Stomach smooth muscle (tissue), 2 donors: Measurements from ENCODE around the gene SELPLG.
"Not testable (repeated sequence)": the region's sequence is repeated elsewhere in the genome, so short reads cannot be mapped to it uniquely, and the experiment has no call there.

Source experiments
- H3K27ac ChIP-seq: one replicate; pipeline ENCODE4 v1.7.0; 2013; ENCODE audit warnings: mild to moderate bottlenecking, low read length, inconsistent platforms
- H3K27me3 ChIP-seq, 2 donors: one replicate each; pipeline ENCODE4 v1.7.0; 2013; ENCODE audit warnings: low read length in 2 of 2; ENCODE audit not compliant: insufficient read depth in 2 of 2, control insufficient read depth in 1 of 2
- H3K36me3 ChIP-seq, 2 donors: one replicate each; pipeline ENCODE4 v1.7.0; 2013; ENCODE audit warnings: low read length in 2 of 2; ENCODE audit not compliant: control insufficient read depth in 2 of 2, insufficient read depth in 2 of 2
- H3K4me1 ChIP-seq: one replicate; pipeline ENCODE4 v1.7.0; 2013; ENCODE audit warnings: low read length; ENCODE audit not compliant: control insufficient read depth, insufficient read depth
- H3K4me3 ChIP-seq, 2 donors: one replicate each; pipeline ENCODE4 v1.7.0; 2013; ENCODE audit warnings: low read length in 2 of 2
- H3K9ac ChIP-seq, 2 donors: one replicate each; pipeline ENCODE4 v1.7.0; 2013; ENCODE audit warnings: low read length in 2 of 2, mild to moderate bottlenecking in 1 of 2
- H3K9me3 ChIP-seq, 2 donors: one replicate each; pipeline ENCODE4 v1.7.0; 2013; ENCODE audit warnings: low read length in 2 of 2; ENCODE audit not compliant: control insufficient read depth in 2 of 2
- donor health status: healthy.
- donor health status: Pancreatic carcinoma.

Gene SELPLG

DNA sequence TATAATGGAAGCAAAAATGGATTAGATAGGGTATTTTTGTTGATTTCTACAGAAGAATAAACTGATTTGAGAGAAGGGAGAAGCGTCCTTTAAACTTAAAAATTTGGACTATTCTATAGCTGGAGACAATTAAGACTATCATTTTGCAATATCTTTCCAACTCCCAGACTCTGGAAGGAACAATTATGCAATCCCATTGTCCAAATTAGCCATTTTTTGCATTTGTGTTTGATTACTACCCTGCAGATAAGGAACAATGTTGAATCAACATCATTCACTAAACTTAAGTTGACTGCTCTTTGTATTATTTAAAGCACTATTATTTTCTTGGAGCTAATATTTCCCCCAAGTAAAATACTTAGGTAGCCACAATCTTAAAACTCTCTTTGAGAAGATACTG lies 34.8 kb upstream of the SELPLG start:
- Histone ChIP-seq H3K4me1 (peaks cover 40% of the 10 kb centered on the region), H3K4me3 (no peak overlapping the region), H3K27ac (no peak overlapping the region)

DNA sequence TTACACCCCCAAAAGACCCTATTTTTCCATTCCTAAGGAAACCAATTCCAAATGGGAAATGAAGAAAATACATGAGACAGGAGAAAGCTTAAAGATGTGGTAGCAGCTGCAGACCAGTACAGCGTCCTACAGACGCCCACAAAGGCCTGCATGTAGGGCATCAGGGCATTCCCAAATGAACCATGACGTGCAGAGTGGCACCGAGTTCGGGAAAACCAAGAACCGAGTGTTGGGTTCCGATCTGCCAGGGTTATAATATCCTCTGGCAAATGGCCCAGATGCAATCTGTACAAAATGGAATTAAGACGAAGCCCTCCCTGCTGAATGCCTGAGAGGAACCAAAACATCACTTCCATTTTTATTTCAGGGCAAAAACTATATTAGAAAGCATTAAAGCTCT lies 34.4 kb upstream of the SELPLG start:
- peaks cover 40% of the 10 kb centered on the region for H3K4me1 ChIP-seq

More for the DNA sequence above, 34.8 kb upstream of the SELPLG start:
- Histone ChIP-seq H3K9ac (no peak overlapping the region), H3K36me3 (peaks cover 4 to 5% of the 10 kb centered on the region in 2 donors), H3K9me3 (no peaks in the 10 kb centered on the region), H3K27me3 (no peaks in the 10 kb centered on the region)

DNA sequence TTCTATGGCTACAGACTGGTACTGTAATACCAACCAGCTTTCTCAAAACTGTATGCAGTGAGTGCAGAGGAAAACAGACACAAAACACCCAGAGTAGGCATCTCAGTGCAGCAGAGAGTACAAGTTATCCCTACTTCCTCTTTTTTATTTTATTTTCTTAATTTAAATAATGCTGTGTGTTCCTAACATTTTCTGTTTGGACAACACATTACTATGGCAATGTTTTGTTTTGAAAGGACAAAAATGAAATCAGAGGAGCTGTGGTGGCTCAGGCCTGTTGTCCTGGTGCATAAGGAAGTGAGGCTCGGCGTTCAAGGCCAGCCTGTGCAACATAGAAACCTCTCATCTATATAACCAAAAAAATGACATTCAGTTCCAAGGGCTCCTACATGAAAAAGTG lies 33.7 kb upstream of the SELPLG start:
- H3K4me1 ChIP-seq = peaks cover 40% of the 10 kb centered on the region
- no peak overlapping the region for H3K4me3 ChIP-seq
- peaks cover 2 to 3% of the 10 kb centered on the region in 2 donors for H3K36me3 ChIP-seq
- H3K27me3 ChIP-seq = no peaks in the 10 kb centered on the region
- peak overlapping the region in 1 of 2 donors; percentile 7 for H3K9ac ChIP-seq
- H3K27ac ChIP-seq = peak overlapping the region; percentile 53
- H3K9me3 ChIP-seq = no peaks in the 10 kb centered on the region

More for the DNA sequence above, 34.4 kb upstream of the SELPLG start:
- Histone ChIP-seq H3K36me3 (peaks cover 3 to 4% of the 10 kb centered on the region in 2 donors), H3K9me3 (no peaks in the 10 kb centered on the region), H3K27me3 (no peaks in the 10 kb centered on the region), H3K4me3 (no peak overlapping the region), H3K9ac (no peak overlapping the region), H3K27ac (peak overlapping the region; percentile 19)

DNA sequence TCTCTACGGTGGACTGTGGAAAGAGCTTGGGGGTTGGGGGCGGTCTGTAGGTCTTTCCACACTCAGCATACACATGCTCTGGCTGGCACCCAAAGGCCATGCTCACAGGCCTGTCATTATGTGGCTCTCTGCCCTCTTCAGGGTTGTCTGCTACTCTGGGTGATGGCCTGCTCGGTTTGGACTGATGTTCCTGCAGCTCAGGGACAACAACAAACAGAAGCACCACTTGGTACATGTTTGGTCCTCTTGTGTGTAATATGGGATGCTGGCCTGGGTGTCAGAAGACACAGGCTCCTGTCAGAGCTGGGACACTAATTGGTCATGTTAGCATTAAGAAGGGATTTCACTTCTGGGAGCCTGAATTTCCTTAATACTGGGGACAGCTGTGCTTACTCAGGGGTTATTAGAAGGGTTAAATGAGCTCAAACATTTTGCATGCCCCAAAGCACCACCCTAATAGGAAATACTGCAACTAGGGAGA lies 32.7 kb upstream of the SELPLG start:
- peak overlapping the region in 1 of 2 donors; percentile 22 for H3K9ac ChIP-seq
- H3K4me3 ChIP-seq = peak overlapping the region; percentile 3 to 24
- H3K4me1 ChIP-seq = peaks cover 40% of the 10 kb centered on the region
- peaks cover 5 to 9% of the 10 kb centered on the region in 2 donors for H3K36me3 ChIP-seq
- peak overlapping the region; percentile 53 for H3K27ac ChIP-seq
- no peaks in the 10 kb centered on the region for H3K27me3 ChIP-seq
- no peaks in the 10 kb centered on the region for H3K9me3 ChIP-seq

DNA sequence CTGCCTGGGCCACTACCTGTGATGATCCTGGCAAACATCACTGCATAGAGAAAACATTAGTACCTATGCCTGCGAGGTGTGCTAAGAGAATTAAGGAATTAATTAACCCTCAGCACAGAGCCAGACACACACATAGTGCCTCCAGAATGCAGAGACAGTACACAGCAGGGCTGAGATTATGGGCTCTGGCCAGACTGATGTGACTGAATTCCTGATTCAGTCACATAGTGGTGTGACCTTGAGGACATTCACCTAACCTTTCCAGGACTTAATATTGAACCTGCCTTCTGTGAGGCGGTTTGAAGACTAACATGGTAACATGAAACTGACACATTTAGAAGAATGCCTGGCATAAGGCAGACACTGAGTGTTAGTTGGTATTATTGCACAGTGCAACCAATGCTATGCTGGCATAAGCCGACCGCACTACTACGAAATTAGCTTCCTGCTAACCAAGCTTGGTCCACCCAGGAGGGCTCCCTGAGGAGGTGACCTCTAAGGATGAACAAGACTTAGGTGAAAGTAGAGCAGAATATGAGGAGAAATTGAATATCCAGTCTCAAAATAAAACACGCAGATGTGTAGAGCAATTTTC lies 32.0 kb upstream of the SELPLG start:
- Histone ChIP-seq H3K4me3 (no peak overlapping the region), H3K27me3 (no peaks in the 10 kb centered on the region), H3K27ac (peak overlapping the region; percentile 53), H3K9me3 (no peaks in the 10 kb centered on the region), H3K36me3 (peaks cover 6 to 9% of the 10 kb centered on the region in 2 donors), H3K9ac (peak overlapping the region in 1 of 2 donors; percentile 35), H3K4me1 (peaks cover 40% of the 10 kb centered on the region)

DNA sequence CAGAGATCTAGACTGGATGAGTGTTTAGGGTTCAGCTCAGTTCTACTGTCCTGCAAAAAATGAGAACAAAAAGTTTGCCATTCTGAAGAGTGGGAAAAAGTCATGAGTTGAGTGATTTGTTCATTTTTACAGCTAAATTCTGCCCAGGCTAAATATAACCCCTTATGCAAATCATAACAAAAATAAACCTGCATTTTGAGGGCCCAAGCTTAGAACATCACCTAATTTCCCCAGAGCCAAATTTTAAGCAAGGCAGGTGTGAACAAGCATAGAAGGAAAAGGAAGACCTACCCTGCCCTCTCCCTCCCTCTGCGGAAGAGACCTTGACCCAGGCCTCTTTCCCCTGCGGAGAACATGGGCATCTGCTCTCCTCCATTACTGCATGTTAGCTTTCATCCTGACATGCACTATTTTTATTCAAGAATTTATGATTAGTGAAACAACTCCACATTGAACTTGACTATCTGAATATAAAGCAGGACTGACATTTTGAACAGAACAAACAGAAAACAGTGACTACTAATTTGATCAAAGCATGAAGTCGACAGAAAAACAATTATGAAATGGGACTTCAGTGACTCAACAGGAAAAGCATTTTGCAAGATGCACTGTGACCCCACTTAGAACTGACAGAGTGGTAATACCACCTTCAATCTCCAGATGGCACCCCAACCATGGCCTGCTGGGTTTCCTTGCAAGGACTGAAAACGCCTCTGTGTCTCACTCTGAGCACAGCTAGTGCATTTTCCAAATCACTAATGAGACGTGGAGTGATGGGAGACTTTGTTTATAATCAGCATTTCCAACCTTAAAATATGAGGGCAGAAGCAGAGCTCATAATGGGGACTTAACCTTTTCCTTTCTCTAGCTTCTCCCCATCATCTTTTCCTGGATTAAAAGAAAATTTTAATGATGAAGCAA lies 30.9 kb upstream of the SELPLG start:
- Histone ChIP-seq H3K4me3 (peak overlapping the region in 1 of 2 donors; percentile 16), H3K9me3 (no peaks in the 10 kb centered on the region), H3K4me1 (peaks cover 40% of the 10 kb centered on the region), H3K36me3 (peaks cover 8 to 9% of the 10 kb centered on the region in 2 donors), H3K27ac (peak overlapping the region; percentile 53), H3K9ac (peak overlapping the region in 1 of 2 donors; percentile 22), H3K27me3 (no peaks in the 10 kb centered on the region)

DNA sequence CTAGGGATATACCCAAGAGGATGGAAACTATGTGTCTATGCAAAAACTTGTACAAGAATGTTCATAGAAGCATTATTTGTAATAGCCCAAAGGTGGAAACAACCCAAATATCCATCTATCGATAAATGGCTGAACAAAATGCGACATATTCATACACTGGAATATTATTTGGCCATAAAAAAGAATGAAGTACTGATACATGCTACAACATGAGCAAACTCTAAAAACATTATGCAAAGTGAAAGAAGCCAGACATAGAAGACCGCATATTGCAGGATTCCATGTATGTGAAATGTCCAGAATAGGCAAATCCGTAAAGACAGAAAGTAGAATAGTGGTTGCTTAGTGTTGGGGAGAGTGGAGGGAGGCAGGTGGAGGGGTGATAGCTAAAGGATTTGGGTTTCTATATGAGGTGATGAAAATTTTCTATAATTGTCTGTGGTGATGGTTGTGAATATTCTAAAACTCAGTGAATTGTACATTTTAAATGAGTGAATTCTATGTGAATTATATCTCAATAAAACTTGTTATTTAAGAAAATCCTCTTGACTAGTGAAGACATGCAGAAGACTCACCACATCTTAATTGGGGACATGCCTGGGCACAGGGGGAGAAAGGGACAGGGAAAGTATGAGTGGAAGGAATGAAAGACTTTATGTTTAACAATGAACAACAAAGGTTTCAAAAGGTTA lies 29.8 kb upstream of the SELPLG start:
- no peak overlapping the region for H3K4me3 ChIP-seq
- no peaks in the 10 kb centered on the region for H3K27me3 ChIP-seq
- H3K27ac ChIP-seq = no peak overlapping the region
- H3K4me1 ChIP-seq = peaks cover 48% of the 10 kb centered on the region
- no peak overlapping the region for H3K9ac ChIP-seq
- no peaks in the 10 kb centered on the region for H3K9me3 ChIP-seq
- peaks cover 12% of the 10 kb centered on the region in 2 donors for H3K36me3 ChIP-seq

DNA sequence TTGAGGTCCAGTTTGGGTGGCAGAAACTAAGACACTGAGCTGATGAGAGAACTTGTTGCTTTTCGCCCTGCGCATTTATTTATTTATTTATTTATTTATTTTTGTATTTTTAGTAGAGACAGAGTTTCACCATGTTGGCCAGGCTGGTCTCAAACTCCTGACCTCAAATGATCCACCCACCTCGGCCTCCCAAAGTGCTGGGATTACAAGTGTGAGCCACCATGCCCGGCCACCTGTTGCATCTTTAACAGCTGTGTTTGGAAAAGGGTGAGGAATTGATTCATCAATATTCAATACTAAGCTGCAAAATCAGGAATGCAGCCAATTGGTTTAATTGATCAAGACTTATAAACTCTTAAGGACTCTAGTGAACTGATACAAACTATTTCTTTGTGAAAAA lies 24.4 kb upstream of the SELPLG start:
- not testable (repeated sequence) for H3K4me3 ChIP-seq, H3K9me3 ChIP-seq, H3K9ac ChIP-seq, H3K27me3 ChIP-seq
- H3K27ac ChIP-seq = peak overlapping the region; percentile 41
- peaks cover 21% of the 10 kb centered on the region for H3K4me1 ChIP-seq
- H3K36me3 ChIP-seq = peaks cover 29% of the 10 kb centered on the region in 2 donors

DNA sequence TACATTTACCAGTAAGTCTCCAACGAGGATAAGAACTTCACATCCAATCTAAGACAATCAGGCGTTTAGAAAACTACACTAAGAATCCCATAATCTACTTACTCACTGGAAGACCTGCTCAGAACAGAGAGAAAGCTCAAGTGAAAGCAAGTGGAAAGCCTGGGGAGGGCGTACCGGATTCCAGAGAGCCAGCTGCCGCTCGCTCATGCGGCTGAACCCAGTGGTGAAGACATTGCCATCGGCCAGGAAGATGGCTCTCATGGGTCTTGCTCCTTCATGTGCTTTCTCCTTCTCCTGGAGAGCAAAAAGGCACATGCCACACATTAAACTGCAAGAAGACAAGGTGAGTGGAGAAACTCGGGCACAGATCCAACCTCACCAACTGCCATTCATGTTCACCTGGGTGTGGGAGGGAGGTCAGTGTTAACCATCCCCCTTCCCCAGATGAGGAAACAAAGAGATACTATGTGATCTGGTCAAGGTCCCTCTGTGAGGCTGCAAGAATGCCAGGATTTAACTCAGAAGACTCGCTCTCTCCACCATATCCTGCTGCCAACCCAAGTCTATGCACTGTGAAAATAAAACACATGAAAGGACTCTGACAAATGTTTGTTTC lies 23.5 kb upstream of the SELPLG start:
- H3K4me1 ChIP-seq = peaks cover 21% of the 10 kb centered on the region
- H3K9me3 ChIP-seq = no peaks in the 10 kb centered on the region
- H3K9ac ChIP-seq = no peak overlapping the region
- no peaks in the 10 kb centered on the region for H3K27me3 ChIP-seq
- no peak overlapping the region for H3K4me3 ChIP-seq
- H3K36me3 ChIP-seq = peaks cover 29 to 38% of the 10 kb centered on the region in 2 donors
- peak overlapping the region; percentile 24 for H3K27ac ChIP-seq

DNA sequence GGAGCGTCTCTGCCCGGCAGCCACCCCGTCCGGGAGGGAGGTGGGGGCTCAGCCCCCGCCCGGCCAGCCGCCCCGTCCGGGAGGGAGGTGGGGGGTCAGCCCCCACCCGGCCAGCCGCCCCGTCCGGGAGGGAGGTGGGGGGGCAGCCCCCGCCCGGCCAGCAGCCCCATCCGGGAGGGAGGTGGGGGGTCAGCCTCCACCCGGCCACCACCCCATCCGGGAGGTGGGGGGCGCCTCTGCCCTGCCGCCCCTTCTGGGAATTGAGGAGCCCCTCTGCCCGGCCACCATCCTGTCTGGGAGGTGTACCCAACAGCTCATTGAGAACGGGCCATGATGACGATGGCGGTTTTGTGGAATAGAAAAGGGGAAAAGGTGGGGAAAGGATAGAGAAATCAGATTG lies 22.6 kb upstream of the SELPLG start:
- H3K36me3 ChIP-seq = peaks cover 30 to 39% of the 10 kb centered on the region in 2 donors
- H3K4me3 ChIP-seq, H3K9ac ChIP-seq, H3K9me3 ChIP-seq, H3K27me3 ChIP-seq, H3K27ac ChIP-seq: not testable (repeated sequence)
- H3K4me1 ChIP-seq = peaks cover 21% of the 10 kb centered on the region
